HG02973 (cell line): ENCODE results near the gene GPR3.
"Not testable (repeated sequence)": the region's sequence is repeated elsewhere in the genome, so short reads cannot be mapped to it uniquely, and the experiment has no call there.

Experiments
- ATAC-seq: cut with Tn5 transposase; IDR thresholded peaks from one replicate; pipeline ENCODE4 v1.9.1; 2021; ENCODE audit warnings: moderate library complexity; ENCODE audit not compliant: unreplicated experiment

Gene GPR3

DNA sequence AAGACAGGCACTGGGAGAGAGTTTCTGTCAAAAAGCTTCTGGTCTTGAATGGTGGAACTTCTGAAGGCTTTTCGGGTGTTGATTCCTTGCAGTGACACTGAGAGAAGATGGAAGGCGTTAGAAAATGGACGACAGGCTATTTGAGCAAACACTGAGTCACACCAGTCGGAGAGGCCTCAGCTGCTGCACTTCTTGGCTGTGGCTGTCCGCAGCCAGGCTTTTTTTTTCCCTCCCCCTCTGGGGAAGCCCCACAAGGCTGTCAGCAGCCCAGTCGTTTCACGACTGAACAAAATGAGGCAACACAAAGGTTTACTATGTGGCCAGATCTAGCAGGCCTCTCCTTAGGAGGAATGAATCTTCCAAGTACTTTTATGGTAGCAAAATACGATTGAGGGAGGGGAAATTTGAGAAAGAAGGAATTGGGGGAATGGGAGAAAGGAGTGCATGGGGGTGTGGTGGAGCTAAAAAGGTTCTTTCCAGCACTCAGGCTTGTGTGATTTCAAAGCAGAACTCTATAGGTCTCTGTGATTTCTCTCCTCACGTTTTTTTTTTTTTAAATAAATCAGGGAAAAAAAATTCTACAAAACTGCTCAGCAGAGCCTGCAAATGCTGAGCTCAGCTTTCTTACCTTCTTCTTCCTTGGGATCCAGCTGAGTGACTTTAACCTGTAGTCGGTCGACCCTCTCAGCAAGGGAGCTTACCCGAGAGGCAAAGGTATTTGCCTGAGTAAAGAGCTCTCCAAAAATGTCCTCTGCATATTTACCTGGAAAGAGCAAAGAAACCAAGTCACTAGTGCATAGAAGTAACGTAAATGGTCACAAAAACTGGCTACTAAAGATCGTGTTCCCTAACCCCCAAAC is 26.1 kb downstream of the GPR3 start:
- ATAC-seq: no peak

DNA sequence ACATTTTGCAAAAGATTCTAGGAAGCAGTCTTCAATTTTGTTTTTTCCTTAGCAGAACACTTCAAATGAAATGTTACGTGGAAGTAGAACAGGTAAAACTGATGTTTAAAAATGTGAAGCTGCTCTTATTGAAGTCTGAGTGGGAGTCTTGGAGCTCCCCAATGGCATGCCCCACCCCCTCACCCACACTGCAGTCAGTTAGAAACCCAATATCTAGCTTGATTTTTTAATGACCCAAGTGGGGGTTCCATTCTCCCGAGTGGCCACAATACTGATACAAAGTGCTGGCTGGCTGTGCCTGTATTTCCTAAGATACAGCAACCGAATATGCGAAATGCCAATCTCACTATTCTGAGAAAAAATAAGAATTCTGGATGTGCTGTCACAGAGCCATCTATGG is 31.3 kb downstream of the GPR3 start:
- ATAC-seq: no peak

DNA sequence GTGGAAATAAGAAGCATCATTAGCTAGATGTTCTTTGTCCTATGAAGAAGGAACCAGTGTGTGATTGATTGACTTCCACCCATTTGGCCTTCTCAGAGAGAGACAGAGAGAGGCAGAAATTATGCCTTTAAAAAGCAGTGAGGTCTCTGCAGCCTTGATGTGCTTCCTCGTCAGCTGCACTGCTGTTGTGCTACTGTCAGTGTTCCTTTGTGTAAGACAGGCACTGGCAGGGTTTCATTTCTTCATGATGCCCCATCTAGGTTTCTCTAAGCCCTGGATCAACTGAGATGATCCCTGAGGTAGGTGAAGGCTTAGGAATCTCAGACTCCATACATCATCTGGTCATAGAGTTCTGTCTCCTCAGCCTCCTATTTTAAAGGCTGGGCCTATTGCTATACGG is 34.9 kb downstream of the GPR3 start:
- ATAC-seq: no peak

DNA sequence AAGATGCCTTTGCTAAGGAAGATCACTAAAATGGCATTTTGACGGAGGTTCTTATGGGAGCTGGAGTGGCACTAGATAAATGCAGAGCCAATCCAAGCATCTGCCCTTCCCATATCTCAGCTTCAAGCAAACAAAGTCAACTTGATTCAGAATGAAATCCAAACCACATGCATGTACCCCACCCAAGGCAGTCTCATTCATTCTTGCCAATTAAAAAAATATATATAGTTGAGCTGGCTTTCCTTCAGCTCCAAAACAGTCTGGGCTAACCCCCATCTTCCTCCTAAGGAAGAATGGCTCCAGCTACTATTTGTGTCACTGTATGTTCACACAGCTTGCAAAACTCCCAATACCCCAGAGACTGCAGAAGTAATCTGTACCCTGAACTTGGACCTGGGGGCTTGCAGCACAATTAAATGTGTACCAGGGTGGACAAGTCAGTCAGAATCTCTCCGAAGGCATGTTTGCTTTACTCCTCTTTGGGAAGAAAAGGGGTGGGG is 35.4 kb downstream of the GPR3 start:
- ATAC-seq: no peak

DNA sequence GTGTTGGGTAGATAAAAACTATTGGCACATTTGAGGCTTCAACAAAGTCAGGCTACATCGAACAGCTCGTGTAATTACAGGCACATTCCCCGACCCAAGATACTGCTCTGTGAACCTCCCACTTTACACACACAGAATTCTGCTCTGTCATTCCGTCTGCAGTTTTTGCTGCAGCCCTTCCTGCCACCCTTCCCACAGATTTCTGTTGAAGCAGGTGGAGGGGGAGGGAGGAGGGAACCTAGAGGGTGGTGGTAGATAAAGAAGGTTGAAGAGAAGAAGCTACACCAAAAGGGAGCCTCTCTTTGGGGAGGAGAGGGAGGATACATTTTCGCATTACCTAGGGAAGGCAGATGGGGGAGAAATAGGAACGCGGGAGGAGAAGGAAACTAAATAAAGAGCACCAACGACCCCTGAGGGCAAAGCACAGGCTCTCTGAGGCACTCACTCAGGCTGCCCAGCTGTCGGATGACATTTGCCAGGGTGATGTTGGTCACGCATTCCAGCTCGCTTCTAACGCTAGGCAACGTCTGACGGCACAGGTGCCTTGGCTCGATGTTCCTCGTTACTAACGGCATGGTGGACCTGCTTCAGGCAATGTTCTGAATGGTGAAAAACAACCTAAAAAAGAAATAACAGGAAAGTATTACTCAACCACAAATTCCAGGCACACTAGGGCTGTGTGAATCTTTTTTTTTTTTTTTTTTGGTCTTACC is 36.0 kb downstream of the GPR3 start:
- no peak for ATAC-seq

DNA sequence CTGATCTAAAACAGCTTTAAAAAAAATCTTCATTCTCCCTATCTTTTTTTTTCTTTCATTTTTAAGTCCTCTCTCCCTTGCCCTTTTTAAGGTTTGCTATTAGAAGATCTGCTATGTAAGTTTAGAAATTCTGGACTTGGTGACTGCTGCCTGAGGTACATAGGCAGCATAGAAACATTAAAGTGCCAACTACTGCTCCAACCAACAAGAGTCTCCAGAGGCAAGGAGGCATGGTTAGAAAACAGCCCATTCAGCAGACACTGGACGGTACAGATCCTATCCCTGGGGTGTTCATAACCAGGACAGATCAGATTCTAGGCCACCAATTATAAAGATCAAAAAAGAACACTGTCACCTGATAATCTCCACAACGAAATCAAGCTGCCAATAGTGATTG is 36.6 kb downstream of the GPR3 start:
- no peak for ATAC-seq

DNA sequence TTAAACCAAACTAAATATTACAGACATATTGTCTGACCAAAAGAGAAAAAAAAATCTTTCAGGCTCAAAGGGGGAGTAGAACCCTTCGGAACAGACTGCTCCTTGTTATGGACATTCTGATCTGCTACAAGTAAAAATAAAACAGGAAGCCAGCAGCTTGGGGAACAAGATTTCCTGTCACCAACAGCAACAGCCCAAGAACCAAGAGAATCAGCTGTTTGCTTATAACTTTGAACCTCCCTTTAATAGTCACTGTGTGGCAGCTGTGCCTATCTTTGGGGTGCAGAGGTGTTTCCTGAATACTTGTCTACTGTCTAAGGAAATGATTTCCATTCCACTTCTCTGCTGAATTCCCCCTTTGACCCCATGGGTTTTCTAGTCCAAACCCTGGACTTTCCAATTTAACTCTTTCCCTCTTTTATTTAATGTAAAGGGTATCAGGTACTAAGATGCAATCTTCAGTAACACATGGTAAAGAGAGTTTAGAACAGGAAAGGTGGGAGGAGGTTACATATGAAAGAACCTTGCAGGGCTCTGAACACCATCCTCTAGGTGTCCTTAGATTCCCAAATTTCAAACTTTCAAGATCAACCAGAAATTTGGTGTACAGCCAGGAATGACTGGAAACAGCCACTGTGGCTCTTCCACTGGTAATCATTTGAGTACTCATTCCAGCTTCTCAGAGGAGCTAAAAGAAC is 38.6 kb downstream of the GPR3 start:
- ATAC-seq: no peak

DNA sequence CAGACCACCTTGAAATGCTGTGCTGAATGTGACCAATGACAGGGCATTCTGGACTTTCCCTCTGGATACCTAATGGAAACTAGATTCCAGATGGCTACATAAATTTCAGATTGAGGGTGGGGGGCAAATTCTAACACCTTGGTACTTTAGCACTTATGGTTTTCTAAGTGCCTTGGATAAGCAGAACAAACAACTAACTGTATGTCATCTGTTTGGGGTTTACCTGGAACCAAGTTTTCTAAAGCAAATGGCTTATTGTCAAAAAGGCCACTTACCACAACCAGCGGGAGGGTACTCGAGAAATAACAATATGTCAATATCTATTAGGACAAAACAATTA is 39.1 kb downstream of the GPR3 start:
- no peak for ATAC-seq

DNA sequence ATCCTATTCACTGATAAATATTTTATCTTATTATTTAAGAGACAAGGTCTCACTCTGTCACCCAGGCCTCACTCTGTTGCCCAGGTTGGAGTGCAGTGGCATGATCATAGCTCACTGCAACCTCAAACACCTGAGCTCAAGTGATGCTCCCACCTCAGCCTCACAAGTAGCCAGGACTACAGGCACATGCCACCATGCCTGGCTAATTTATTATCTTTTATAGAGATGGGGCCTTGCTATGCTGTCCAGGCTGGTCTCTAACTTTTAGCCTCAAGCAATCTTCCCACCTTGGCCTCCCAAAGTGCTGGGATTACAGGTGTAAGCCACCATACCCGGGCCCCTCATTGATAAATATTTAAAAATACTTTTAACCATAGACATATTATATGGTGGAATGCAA is 40.3 kb downstream of the GPR3 start:
- not testable (repeated sequence) for ATAC-seq

DNA sequence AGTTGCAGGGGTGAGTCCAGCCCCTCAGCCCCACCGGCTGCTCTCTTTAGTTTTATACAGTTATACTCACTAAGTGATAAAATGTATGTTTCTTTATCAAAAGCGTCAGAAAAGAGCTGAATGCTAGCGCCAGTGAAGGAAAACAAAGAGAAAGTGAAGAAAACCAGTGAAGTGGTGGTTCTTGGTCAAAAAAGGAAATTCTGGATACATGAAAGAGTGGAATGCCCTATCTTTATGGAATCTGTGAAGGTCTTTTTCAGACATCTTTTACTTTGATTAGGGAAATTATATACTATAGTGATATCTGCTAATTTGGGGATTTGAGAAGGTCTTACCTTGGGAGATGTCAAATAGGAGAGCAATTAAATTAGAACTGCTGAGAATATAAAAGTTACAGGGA is 41.3 kb downstream of the GPR3 start:
- ATAC-seq: no peak

DNA sequence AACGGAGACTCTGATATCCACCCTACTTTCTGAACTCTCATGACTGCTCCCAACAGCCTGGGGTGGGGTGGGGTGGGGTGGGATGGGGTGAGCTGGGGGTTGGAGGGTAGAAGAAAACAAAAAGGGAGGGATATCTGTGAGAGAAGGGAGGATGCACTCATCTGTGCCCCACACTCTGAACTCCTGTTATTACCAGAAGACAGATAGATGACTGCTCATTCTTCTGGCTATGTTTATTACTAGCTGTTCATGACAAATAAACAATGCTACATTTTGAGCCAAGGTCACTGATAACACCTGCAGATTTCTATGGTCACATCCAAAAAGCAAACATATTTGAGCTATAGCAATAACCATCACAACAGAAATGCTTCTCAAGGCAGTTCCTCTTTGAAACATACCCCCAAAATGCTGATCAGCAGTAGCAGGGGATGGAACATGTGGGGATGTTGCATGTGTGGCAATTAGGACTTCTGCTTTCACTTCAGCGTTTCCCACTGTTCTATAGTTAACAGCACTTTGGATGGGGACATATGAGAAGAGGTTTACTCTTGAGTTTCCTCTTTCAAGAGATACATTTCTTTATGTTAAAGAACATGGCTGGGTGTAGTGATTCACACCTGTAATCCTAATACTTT is 43.3 kb downstream of the GPR3 start:
- no peak for ATAC-seq

DNA sequence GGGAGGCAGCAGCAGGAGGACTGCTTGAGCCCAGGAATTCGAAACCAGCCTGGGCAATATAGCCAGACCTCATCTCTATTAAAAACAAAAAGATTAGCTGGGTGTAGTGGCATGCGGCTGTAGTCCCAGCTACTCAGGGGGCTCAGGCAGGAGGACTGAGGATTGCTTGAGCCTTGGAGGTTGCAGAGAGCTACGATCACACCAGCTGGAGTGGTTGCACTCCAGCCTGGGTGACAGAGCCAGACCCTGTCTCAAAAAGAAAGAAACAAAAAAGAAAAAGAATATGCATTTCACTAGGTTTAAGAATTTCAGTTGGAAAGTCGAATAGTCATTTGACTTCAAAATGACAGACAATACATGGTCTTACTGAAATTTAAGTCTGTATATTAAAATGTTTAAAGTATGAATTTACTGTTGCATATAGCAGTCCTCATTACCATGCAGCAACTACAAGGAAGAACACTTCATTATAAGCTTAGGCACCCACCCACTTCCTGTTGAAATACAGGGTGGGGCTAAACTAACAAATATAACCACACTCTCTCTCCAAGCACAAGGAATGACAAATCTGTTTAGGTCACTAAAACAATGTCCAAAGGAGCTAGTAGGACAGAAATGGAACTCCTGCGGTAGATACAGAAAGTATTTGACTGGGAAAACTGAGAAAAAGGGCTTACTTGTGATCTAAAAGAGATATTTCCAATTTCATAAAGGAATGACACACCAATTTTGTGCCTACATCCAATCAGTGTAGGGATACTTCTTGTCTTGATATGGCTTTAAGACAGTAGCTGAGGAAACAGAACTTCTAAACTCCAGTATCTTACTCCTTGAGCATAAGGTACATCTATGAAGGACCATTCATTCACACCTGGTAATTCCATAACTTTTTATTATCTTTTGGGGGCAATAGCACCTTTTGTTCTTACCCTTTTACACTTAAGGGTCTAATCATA is 44.1 kb downstream of the GPR3 start:
- no peak for ATAC-seq

DNA sequence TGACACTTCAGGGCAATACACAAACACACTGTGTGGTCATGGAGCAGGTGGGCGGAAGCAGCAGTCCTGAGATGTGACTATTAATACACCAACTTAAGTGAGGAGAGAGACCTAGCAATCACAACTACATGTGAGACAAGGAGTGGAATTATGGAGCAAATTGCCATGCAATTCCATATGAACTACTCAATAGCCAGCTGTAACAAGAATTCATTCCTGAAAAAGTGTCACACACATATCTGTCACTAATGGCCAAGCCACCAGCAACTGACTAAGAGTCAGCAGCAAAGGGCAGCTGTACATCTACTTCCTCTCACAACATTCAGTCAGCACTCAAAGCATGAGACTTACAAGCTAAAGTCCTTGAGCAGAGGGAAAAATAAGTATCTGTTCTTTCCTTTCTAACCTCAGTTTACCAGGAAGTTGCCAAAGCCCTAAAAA is 46.2 kb downstream of the GPR3 start:
- no peak for ATAC-seq

DNA sequence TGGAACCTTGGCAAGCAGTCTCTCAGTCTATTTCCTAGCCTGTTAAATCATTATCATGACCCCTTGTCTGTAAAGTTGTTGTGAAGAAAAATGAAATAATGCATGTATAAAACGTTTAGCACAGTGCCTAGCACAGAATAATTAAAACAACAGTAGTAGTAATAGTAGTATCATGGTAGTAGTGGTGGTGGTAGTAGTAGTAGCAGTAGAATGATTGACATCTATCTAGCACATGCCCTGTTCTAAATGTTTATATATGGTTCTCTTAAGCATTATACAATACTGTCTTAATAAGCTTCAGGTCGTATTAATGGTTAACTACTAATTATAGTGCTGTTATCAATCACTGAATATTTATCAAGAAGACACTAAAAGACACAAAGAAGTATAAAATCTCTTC is 46.7 kb downstream of the GPR3 start:
- no peak for ATAC-seq

DNA sequence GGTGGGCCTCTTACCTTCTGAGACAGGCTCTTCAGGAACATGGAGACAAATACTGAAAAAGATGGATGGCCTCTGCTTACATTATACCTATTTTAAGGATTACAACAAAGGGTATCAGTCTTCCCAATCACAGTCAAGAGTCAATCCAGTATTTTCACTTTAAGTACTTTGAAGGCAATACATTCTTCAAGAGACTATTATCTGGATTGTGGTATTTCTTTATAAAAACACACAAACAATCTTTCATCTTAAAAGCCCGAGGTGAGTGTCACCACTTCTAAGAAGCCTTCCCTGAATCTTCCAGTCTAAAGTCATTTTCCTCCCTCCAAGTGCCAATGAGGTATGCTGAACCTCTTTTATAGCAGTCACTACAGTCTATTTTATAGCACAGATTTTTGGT is 52.2 kb downstream of the GPR3 start:
- ATAC-seq: no peak
